GM11168 (cell line): ENCODE results near the gene SHTN1.

Experiments used
- in situ Hi-C: fragments of 300-500 bp; cut with MboI; formaldehyde crosslinking; loops from one replicate; pipeline ENCODE4 v1.12.0; 2022; ENCODE audit warnings: low sequenced_read_pairs; ENCODE audit not compliant: unreplicated experiment

Gene SHTN1

GRCh38 chr10:117005026-117005526, at the start of gene SHTN1:
SHTN1 (minus strand) TSS chr10:117005187; CDS start chr10:117005079, 108 bp downstream.
- in situ Hi-C loops = no loop called here

GRCh38 chr10:117053482-117053881, 48.5 kb upstream of the SHTN1 start:
- in situ Hi-C loops = no loop called here

- in situ Hi-C loops = no loop called here
Observed at GRCh38 chr10:117047947-117048346, 43.0 kb upstream of the SHTN1 start.

GRCh38 chr10:117016266-117016665, 11.3 kb upstream of the SHTN1 start:
- in situ Hi-C loops = no loop called here

GRCh38 chr10:117014835-117015234, 9.8 kb upstream of the SHTN1 start:
- in situ Hi-C loops = no loop called here

- in situ Hi-C loops = no loop called here
Observed at GRCh38 chr10:117007080-117007479, 2.1 kb upstream of the SHTN1 start.

GRCh38 chr10:117005527-117006055, 604 bp upstream of the SHTN1 start:
- in situ Hi-C loops = no loop called here

- in situ Hi-C loops = no loop called here
Observed at GRCh38 chr10:117004227-117005025, 561 bp downstream of the SHTN1 start.

GRCh38 chr10:117003336-117003735, 1.7 kb downstream of the SHTN1 start:
- in situ Hi-C loops = no loop called here

GRCh38 chr10:117002206-117002605, 2.8 kb downstream of the SHTN1 start:
- in situ Hi-C loops = no loop called here

- in situ Hi-C loops = no loop called here
Observed at GRCh38 chr10:117001144-117001543, 3.8 kb downstream of the SHTN1 start.

- in situ Hi-C loops = no loop called here
Observed at GRCh38 chr10:117000580-117000979, 4.4 kb downstream of the SHTN1 start.

- in situ Hi-C loops = no loop called here
Observed at GRCh38 chr10:116998172-116998571, 6.8 kb downstream of the SHTN1 start.

GRCh38 chr10:116997015-116997414, 8.0 kb downstream of the SHTN1 start:
- in situ Hi-C loops = no loop called here

GRCh38 chr10:116995648-116996047, 9.3 kb downstream of the SHTN1 start:
- in situ Hi-C loops = no loop called here

GRCh38 chr10:116994113-116994890, 10.7 kb downstream of the SHTN1 start:
- in situ Hi-C loops = no loop called here

- in situ Hi-C loops = no loop called here
Observed at GRCh38 chr10:116993610-116994009, 11.4 kb downstream of the SHTN1 start.

- in situ Hi-C loops = no loop called here
Observed at GRCh38 chr10:116992183-116992582, 12.8 kb downstream of the SHTN1 start.

- in situ Hi-C loops = no loop called here
Observed at GRCh38 chr10:116990276-116990800, 14.6 kb downstream of the SHTN1 start.

- in situ Hi-C loops = no loop called here
Observed at GRCh38 chr10:116989439-116989838, 15.5 kb downstream of the SHTN1 start.

GRCh38 chr10:116988311-116988710, 16.7 kb downstream of the SHTN1 start:
- in situ Hi-C loops = no loop called here
